Loucy (cell line): ENCODE data around the gene PDE8A.

Experiments used
- EZH2phosphoT487 ChIP-seq: fragments of 200-600 bp; IDR thresholded peaks from 2 replicates; pipeline ENCODE4 v1.6.1; 2018; ENCODE audit warnings: antibody characterized with exemption, mild to moderate bottlenecking, moderate library complexity, borderline replicate concordance
- TF ChIP-seq, protein P1 (sequence below): fragments of 200-600 bp; sonication (generic); conservative IDR thresholded peaks from 2 replicates; pipeline ENCODE4 v1.5.1; 2014; ENCODE audit warnings: mild to moderate bottlenecking, antibody characterized with exemption, low read length

DNA sequence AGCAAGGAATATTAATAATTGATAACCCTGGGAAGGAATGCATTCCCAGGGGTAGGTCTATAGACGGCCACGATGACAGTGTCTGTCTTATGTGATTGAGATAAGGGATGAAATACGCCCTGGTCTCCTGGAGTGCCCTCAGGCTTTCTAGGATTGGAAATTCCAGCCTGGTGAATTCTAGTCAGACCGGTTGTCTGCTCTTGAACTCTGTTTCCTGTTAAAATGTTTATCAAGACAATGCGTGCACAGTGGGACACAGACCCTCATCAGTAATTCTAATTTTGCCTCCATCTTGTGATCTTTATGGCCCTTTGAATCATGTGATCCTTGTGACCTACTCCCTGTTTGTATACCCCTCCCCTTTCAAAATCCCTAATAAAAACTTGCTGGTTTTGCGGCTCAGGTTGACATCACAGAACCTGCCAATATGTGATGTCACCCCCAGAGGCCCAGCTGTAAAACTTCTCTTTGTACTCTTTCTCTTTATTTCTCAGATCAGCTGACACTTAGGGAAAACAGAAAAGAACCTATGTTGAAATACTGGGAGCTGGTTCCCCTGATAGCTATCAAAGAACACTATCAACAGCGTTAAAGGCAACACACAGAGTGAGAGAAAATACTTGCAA, 183.3 kb downstream of the PDE8A start:
- TF ChIP-seq, protein P1, sequence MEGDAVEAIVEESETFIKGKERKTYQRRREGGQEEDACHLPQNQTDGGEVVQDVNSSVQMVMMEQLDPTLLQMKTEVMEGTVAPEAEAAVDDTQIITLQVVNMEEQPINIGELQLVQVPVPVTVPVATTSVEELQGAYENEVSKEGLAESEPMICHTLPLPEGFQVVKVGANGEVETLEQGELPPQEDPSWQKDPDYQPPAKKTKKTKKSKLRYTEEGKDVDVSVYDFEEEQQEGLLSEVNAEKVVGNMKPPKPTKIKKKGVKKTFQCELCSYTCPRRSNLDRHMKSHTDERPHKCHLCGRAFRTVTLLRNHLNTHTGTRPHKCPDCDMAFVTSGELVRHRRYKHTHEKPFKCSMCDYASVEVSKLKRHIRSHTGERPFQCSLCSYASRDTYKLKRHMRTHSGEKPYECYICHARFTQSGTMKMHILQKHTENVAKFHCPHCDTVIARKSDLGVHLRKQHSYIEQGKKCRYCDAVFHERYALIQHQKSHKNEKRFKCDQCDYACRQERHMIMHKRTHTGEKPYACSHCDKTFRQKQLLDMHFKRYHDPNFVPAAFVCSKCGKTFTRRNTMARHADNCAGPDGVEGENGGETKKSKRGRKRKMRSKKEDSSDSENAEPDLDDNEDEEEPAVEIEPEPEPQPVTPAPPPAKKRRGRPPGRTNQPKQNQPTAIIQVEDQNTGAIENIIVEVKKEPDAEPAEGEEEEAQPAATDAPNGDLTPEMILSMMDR = no peak
- no peak for TF ChIP-seq EZH2phosphoT487
